HepG2 (cell line): ENCODE results near the gene ZDHHC11. TPM values are rescaled to one million over a fixed set of nuclear protein-coding genes. Genes with fewer than 3 reads are reported as not detected.

Experiments
- ATF2 ChIP-seq: sonication (generic); formaldehyde crosslinking; IDR thresholded peaks from 2 replicates; pipeline ENCODE4 v1.4.0; 2020; ENCODE audit warnings: missing genetic modification reagents
- HIC2 ChIP-seq: sonication (generic); formaldehyde crosslinking; IDR thresholded peaks from 2 replicates; pipeline ENCODE4 v1.9.0; 2022; ENCODE audit warnings: low read depth, missing genetic modification reagents
- polyA plus RNA-seq, 8 experiments: library from polyadenylated mRNA; depleted of rRNA in 3 of 8; stranded (reverse) in 7 of 8; unstranded in 1 of 8; fragments of >200 nt; fragmentation: Illumina TruSeq in 4 of 8; extraction: Trizol in 4 of 8; gene quantifications; 2 replicates each; pipeline versions ENCODE4 v1.2.1 to v1.2.3, GENCODE V29; 2011 to 2016; ENCODE audit warnings: low read depth in 4 of 8, missing spikeins in 1 of 8, mixed read lengths in 1 of 8; ENCODE audit not compliant: insufficient read depth in 1 of 8
- total RNA-seq, 5 experiments: library from RNA; depleted of rRNA; stranded (reverse); fragments of >200 nt; fragmentation: Illumina TruSeq; extraction: Trizol; gene quantifications; 2 replicates each; pipeline ENCODE4 v1.2.3, GENCODE V29; 2016; ENCODE audit warnings: low read depth in 1 of 5
- TF ChIP-seq, protein P1 (sequence below): sonication (generic); formaldehyde crosslinking; IDR thresholded peaks from 2 replicates; pipeline ENCODE4 v1.4.0; 2020; ENCODE audit warnings: mild to moderate bottlenecking, missing genetic modification reagents

ZDHHC11 gene
- total and polyA plus RNA-seq, 2 of the 13 experiments (the other 11 are each of a cell fraction or from before 2014, with no cell fraction given): 2.1 to 4.0 TPM

DNA sequence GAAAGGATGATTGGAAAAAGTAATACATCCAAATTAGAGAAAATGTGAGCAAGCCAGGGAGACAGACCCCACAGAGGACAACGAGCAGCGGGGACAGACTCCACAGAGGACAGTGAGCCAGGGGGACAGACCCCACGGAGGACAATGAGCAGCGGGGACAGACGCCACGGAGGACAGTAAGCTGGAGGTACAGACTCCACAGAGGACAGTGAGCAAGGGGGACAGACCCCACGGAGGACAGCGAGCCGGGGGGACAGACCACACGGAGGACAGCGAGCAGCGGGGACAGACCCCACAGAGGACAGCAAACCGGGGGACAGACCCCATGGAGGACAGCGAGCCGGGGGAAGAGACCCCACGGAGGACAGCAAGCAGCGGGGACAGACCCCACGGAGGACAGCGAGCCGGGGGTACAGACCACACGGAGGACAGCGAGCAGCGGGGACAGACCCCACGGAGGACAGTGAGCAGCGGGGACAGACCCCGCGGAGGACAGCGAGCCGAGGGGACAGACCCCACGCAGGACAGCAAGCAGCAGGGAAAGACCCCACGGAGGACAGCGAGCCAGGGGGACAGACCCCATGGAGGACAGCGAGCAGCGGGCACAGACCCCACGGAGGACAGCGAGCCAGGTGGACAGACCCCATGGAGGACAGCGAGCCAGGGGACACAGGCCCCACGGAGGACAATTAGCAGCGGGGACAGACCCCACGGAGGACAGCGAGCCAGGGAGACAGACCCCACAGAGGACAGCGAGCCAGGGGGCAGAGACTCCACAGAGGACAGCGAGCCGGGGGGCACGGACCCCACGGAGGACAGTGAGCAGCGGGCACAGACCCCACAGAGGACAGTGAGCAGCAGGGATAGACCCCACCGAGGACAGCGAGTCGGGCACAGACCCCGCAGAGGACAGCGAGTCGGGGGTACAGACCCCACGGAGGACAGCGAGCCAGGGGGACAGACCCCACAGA, 1.9 kb upstream of the ZDHHC11 start (continued):
- TF ChIP-seq HIC2 (no peak), ATF2 (CRISPR knock-in tag) (no peak)
- TF ChIP-seq, protein P1, sequence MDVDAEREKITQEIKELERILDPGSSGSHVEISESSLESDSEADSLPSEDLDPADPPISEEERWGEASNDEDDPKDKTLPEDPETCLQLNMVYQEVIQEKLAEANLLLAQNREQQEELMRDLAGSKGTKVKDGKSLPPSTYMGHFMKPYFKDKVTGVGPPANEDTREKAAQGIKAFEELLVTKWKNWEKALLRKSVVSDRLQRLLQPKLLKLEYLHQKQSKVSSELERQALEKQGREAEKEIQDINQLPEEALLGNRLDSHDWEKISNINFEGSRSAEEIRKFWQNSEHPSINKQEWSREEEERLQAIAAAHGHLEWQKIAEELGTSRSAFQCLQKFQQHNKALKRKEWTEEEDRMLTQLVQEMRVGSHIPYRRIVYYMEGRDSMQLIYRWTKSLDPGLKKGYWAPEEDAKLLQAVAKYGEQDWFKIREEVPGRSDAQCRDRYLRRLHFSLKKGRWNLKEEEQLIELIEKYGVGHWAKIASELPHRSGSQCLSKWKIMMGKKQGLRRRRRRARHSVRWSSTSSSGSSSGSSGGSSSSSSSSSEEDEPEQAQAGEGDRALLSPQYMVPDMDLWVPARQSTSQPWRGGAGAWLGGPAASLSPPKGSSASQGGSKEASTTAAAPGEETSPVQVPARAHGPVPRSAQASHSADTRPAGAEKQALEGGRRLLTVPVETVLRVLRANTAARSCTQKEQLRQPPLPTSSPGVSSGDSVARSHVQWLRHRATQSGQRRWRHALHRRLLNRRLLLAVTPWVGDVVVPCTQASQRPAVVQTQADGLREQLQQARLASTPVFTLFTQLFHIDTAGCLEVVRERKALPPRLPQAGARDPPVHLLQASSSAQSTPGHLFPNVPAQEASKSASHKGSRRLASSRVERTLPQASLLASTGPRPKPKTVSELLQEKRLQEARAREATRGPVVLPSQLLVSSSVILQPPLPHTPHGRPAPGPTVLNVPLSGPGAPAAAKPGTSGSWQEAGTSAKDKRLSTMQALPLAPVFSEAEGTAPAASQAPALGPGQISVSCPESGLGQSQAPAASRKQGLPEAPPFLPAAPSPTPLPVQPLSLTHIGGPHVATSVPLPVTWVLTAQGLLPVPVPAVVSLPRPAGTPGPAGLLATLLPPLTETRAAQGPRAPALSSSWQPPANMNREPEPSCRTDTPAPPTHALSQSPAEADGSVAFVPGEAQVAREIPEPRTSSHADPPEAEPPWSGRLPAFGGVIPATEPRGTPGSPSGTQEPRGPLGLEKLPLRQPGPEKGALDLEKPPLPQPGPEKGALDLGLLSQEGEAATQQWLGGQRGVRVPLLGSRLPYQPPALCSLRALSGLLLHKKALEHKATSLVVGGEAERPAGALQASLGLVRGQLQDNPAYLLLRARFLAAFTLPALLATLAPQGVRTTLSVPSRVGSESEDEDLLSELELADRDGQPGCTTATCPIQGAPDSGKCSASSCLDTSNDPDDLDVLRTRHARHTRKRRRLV (CRISPR knock-in tag): no peak
